ENCODE measurements around the gene RPL41. TPM values are rescaled to one million over a fixed set of nuclear protein-coding genes. Genes with fewer than 3 reads are reported as not detected.
A peak's percentile ranks its signal among the peaks of the same experiment; 100 is the strongest.

The RPL41 gene
- total RNA-seq, 2 experiments from 2014 or later = 3,748 to 4,271 TPM

- no peak for ATAC-seq
- Mint-ChIP-seq H3K27ac (peak overlapping the region; percentile 96), H3K36me3 (peaks cover 67% of the 10 kb centered on the region), H3K4me1 (peaks cover 36% of the 10 kb centered on the region), H3K9me3 (ENCODE audit: low read depth) (no peaks in the 10 kb centered on the region), H3K27me3 (no peaks in the 10 kb centered on the region), H3K4me3 (peak overlapping the region; percentile 94)
- no peak for DNase-seq
- CTCF ChIA-PET = interaction anchor here (0.6 to 7.5 kb wide), 12 partner anchors 10 to 163 kb away, joined by 3 to 61 read pairs (median 6); partner anchors contain the start of genes ESYT1, MYL6B, RNF41 and RPL41
These were observed 45.4 kb downstream of the RPL41 start for GRCh38 chr12:56161690-56162351.

DNA sequence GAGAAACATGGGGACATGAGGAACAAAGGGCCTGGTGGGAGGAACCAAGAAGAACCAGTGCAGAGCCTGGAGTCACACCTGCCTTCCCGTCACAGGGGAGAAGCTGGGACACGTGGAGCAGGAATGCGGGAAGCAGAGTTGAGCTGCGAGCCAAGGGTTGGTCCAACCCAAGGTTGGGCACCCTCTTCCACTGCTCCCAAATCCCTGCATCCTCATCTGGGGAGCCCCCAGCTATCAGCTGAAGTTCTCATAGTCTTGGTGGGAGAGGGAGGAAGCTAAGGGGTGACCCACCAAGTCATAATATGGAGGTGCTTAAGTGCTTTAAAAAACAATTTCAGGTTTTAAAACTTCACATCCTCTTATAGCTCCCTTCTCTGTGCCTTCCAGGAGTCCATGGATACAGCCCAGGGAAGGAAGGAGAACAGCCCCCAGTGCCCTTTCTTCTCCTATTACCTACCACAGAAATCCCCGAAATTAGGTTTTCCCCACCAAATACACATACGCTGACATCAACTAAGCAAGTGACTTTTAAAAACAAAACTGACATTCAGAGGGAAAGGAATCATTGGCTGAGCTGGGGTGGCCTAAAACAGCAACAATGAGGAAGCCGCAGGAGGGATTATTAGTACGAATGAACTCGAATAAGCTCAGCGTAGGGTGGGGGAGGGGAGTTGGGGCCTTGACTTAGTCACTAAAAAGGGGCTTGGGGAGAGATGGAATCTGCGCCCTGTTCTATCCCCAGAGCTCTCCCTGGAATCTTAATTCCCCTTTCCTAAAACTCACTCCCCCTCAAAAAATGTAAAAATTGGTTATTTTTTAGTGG lies 46.2 kb downstream of the RPL41 start:
- H3K4me1 Mint-ChIP-seq = peaks cover 30% of the 10 kb centered on the region
- no peaks in the 10 kb centered on the region for H3K27me3 Mint-ChIP-seq
- ATAC-seq (no peak), DNase-seq (no peak)
- peaks cover 71% of the 10 kb centered on the region for H3K36me3 Mint-ChIP-seq
- no peaks in the 10 kb centered on the region for H3K9me3 Mint-ChIP-seq (ENCODE audit: low read depth)
- peak overlapping the region; percentile 59 for H3K27ac Mint-ChIP-seq
- no peak overlapping the region for H3K4me3 Mint-ChIP-seq
- CTCF ChIA-PET = interaction anchor here (0.7 to 7.5 kb wide), 10 partner anchors 8 to 164 kb away, joined by 3 to 61 read pairs (median 4); partner anchors contain the start of genes ESYT1, MYL6B, SMARCC2 and ZC3H10

DNA sequence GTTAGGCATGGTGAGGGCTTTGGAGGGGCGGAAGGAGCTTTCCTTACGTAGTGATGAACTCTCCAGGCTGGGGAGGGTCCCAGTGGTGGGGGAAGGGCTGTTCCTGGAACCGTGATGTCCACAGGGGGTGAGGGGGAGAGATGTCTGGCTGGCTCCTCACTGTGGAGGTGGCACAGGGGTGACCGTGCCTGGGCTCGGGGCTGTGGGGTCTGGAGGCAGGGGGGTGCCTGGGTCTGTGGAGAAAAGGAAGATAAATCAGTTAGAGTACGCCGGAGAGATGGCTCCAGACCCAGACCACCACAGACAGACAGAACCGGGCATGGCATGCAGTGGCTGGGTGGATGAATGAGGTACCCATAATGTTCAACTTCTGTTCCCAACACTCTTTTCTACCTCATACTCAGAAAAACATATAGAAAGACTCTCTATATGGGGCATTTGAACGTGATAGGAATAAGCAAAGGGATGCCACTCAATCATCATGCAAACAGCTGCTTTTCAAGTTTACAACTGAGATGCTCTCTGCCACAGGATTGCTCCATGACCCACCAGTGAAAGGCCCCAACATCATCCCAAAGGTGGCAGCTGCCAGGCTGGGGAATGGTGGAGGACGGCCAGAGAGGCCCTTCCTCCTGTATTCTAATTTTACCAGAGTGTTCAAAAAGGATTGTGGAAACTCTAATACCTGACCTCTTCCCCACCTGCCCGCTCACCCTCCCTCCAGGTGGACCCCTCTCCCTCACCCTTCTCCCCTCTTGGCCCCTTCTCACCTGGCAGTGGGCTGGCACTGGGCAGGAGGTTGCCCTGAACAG lies 47.3 kb downstream of the RPL41 start:
- ATAC-seq (no peak), DNase-seq (no peak)
- H3K4me3 Mint-ChIP-seq = no peak overlapping the region
- H3K9me3 Mint-ChIP-seq (ENCODE audit: low read depth) = no peaks in the 10 kb centered on the region
- H3K4me1 Mint-ChIP-seq = peaks cover 29% of the 10 kb centered on the region
- H3K27me3 Mint-ChIP-seq = no peaks in the 10 kb centered on the region
- no peak overlapping the region for H3K27ac Mint-ChIP-seq
- CTCF ChIA-PET = interaction anchor here (0.5 to 7.5 kb wide), 9 partner anchors 9 to 145 kb away, joined by 3 to 61 read pairs (median 6); partner anchors contain the start of genes ESYT1, MYL6B, SMARCC2 and ZC3H10
- H3K36me3 Mint-ChIP-seq = peaks cover 71% of the 10 kb centered on the region

GRCh38 chr12:56164345-56164729 lies 47.9 kb downstream of the RPL41 start:
- ATAC-seq (no peak), DNase-seq (no peak)
- CTCF ChIA-PET = interaction anchor here (0.5 to 7.5 kb wide), 3 partner anchors 22 to 38 kb away, joined by 4 to 61 read pairs (median 7); partner anchors contain the start of genes ESYT1 and SMARCC2
- H3K9me3 Mint-ChIP-seq (ENCODE audit: low read depth) = no peaks in the 10 kb centered on the region
- no peak overlapping the region for H3K4me3 Mint-ChIP-seq
- peaks cover 67% of the 10 kb centered on the region for H3K36me3 Mint-ChIP-seq
- peaks cover 28% of the 10 kb centered on the region for H3K4me1 Mint-ChIP-seq
- no peaks in the 10 kb centered on the region for H3K27me3 Mint-ChIP-seq
- no peak overlapping the region for H3K27ac Mint-ChIP-seq

GRCh38 chr12:56165369-56165768 lies 48.9 kb downstream of the RPL41 start:
- Mint-ChIP-seq H3K27me3 (no peaks in the 10 kb centered on the region), H3K27ac (no peak overlapping the region)
- CTCF ChIA-PET = interaction anchor here (1.1 to 7.5 kb wide), 4 partner anchors 24 to 92 kb away, joined by 3 to 61 read pairs (median 6); partner anchors contain the start of genes ANKRD52, ESYT1 and SMARCC2

More at GRCh38 chr12:56165369-56165768, 48.9 kb downstream of the RPL41 start:
- ATAC-seq (no peak), DNase-seq (no peak)
- H3K9me3 Mint-ChIP-seq (ENCODE audit: low read depth) = no peaks in the 10 kb centered on the region
- no peak overlapping the region for H3K4me3 Mint-ChIP-seq
- peaks cover 20% of the 10 kb centered on the region for H3K4me1 Mint-ChIP-seq
- H3K36me3 Mint-ChIP-seq = peaks cover 61% of the 10 kb centered on the region

Other genes starting within 250 kb of the RPL41 start
- 10 to 100 TPM; 46.7 to 56.4 TPM for gene PYM1, start 188.7 kb upstream of the RPL41 start, total RNA-seq
- 100 to 1,000 TPM; 301 to 312 TPM for gene DGKA, start 185.5 kb upstream of the RPL41 start, total RNA-seq
- gene PMEL, start 150.6 kb upstream of the RPL41 start, total RNA-seq = under 1 TPM; 0.23 to 0.37 TPM
- 100 to 1,000 TPM; 146 to 158 TPM for gene CDK2, start 149.8 kb upstream of the RPL41 start, total RNA-seq
- 10 to 100 TPM; 46.4 to 55.6 TPM for gene RAB5B, start 142.6 kb upstream of the RPL41 start, total RNA-seq
- 10 to 100 TPM in 1 of 2 experiments, 1 to 10 TPM in 1; 2.5 to 14.6 TPM for gene SUOX, start 119.4 kb upstream of the RPL41 start, total RNA-seq
- 10 to 100 TPM; 15.8 to 44.9 TPM for gene IKZF4, start 95.6 kb upstream of the RPL41 start, total RNA-seq
- gene RPS26, start 74.7 kb upstream of the RPL41 start, total RNA-seq = 10 to 100 TPM; 27.9 to 42.2 TPM
- 1 to 10 TPM in 1 of 2 experiments, under 1 TPM in 1; 0.94 to 1.8 TPM for gene ERBB3, start 36.5 kb upstream of the RPL41 start, total RNA-seq
- 100 to 1,000 TPM; 293 to 364 TPM for gene PA2G4, start 12.1 kb upstream of the RPL41 start, total RNA-seq
- 10 to 100 TPM; 10.3 to 11.7 TPM for gene ZC3H10, start 1.6 kb downstream of the RPL41 start, total RNA-seq
- 100 to 1,000 TPM; 225 to 241 TPM for gene ESYT1, start 11.6 kb downstream of the RPL41 start, total RNA-seq
- 10 to 100 TPM; 67.6 to 85.2 TPM for gene MYL6B, start 36.0 kb downstream of the RPL41 start, total RNA-seq
- gene MYL6, start 41.7 kb downstream of the RPL41 start, total RNA-seq = 1,000 to 10,000 TPM; 1,307 to 1,412 TPM
- 100 to 1,000 TPM; 147 to 150 TPM for gene SMARCC2, start 72.8 kb downstream of the RPL41 start, total RNA-seq
- gene RNF41, start 105.3 kb downstream of the RPL41 start, total RNA-seq = 10 to 100 TPM; 28.2 to 34.2 TPM
- 10 to 100 TPM; 62.8 to 80.6 TPM for gene NABP2, start 107.7 kb downstream of the RPL41 start, total RNA-seq
- under 1 TPM; 0.87 to 0.96 TPM for gene SLC39A5, start 113.4 kb downstream of the RPL41 start, total RNA-seq
- 10 to 100 TPM; 66.9 to 68.3 TPM for gene ANKRD52, start 141.8 kb downstream of the RPL41 start, total RNA-seq
- 10 to 100 TPM; 16.0 to 17.4 TPM for gene COQ10A, start 150.3 kb downstream of the RPL41 start, total RNA-seq
- 100 to 1,000 TPM; 174 to 242 TPM for gene CS, start 183.7 kb downstream of the RPL41 start, total RNA-seq
- gene CNPY2, start 199.4 kb downstream of the RPL41 start, total RNA-seq = 100 to 1,000 TPM; 110 to 161 TPM
- gene PAN2, start 217.4 kb downstream of the RPL41 start, total RNA-seq = 10 to 100 TPM; 48.7 to 72.5 TPM
- gene IL23A, start 222.3 kb downstream of the RPL41 start, total RNA-seq = 10 to 100 TPM in 1 of 2 experiments, 1 to 10 TPM in 1; 2.9 to 12.4 TPM
- 100 to 1,000 TPM; 178 to 308 TPM for gene STAT2, start 243.5 kb downstream of the RPL41 start, total RNA-seq
- gene APOF, start 246.2 kb downstream of the RPL41 start, total RNA-seq = not detected

Measured in activated CD8-positive, alpha-beta memory T cell treated with anti-CD3 and anti-CD28 coated beads, Interleukin-2, amount 10 ng/mL, durations not matched to agents 7 days and 5 days (primary cell).